Stimulated activated naive CD8-positive, alpha-beta T cell treated with anti-CD3 and anti-CD28 coated beads, Interleukin-15, Interleukin-2, amounts not matched to agents 100 U/mL and 50 U/mL, for 24 hours (primary cell): ENCODE results near the gene NRG3.
"Not testable (repeated sequence)": the region's sequence is repeated elsewhere in the genome, so short reads cannot be mapped to it uniquely, and the experiment has no call there.

ENCODE experiments used
- ATAC-seq: fragments of 150-1000 bp; cut with Tn5 transposase; one replicate; pipeline ENCODE4 v1.10.0; 2021
- DNase-seq: peaks from one replicate; pipeline ENCODE4 v3.0.0; 2021

The NRG3 gene

DNA sequence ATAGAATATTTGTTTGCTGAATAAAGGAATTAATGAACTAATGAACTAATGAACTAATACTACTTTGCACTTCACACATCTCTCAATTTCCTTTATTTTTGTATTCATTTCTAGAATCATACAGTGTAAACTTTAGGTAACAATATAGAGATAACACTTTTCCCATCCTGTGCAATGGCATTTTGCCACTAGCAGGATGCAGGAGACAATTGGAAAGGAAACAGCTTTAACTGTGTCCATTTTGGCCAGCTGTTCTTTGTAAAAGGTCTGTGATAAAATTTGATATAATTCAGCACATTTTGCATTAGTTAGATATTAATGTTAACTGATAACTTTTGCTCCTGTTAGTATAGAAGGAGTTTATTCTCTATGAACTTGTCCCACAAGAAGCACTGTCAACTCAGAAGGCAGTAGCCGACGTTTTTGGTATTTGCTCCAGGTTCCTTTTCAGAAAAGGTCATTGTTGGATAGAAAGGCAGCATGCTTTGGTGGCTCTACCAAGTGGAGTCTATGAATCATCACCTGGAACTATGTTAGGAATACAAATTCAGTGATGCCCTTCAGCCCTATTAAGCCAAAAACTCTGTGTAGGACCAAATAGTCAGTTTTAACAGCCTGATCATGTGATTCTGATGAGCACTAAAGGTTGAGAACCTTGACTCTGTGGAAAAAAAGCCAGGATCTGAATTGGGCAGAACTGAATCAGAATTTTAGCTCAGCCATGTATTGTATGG lies 86.6 kb downstream of the NRG3 start:
- no peak for DNase-seq
- no peak for ATAC-seq

DNA sequence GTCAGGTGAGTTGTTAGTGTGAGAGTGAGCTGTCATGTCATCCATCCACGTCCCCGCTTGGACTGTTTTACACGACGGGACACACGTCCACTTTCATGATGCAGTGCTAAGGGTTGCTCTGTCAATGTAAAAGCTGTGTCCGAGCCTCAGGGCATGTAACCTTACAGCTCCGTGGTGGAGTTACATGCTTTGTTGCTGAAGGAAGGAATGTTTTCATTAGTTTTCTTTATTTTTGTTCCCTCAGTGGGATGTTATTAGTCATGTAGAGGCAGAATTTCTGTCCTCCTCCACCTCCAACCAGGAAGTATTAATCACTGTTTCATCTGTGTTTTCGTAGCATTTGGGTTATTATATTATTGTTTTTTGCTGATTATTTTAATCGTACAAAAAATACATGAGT lies 88.6 kb downstream of the NRG3 start:
- DNase-seq (no peak), ATAC-seq (no peak)

- no peak for ATAC-seq
- no peak for DNase-seq
Observed at GRCh38 chr10:81967716-81968115, 92.7 kb downstream of the NRG3 start.

DNA sequence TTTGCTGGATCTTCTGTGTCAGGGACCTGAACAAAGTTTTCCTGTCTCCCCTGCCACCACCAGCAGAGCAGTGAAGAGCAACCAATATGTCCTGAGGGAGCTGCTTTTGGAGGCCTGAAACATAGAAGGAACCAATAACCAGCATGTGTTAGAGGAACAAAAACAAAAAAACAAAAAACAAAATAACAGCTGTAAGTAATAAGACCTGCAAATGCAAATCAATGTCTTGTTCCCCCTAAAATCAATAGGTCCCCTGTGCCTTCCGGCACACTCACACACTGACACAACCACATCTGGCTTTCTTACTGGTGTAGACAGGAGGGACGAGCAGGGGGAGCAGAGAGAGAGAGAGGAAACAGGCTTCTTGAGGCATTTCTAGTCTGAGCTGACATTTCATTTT lies 94.1 kb downstream of the NRG3 start:
- no peak for DNase-seq
- ATAC-seq = no peak

GRCh38 chr10:81978238-81978637 lies 103.2 kb downstream of the NRG3 start:
- DNase-seq (no peak), ATAC-seq (no peak)

- ATAC-seq (no peak), DNase-seq (no peak)
Observed at GRCh38 chr10:81981724-81982123, 106.7 kb downstream of the NRG3 start.

- DNase-seq (no peak), ATAC-seq (no peak)
Observed at GRCh38 chr10:81984428-81984827, 109.4 kb downstream of the NRG3 start.

DNA sequence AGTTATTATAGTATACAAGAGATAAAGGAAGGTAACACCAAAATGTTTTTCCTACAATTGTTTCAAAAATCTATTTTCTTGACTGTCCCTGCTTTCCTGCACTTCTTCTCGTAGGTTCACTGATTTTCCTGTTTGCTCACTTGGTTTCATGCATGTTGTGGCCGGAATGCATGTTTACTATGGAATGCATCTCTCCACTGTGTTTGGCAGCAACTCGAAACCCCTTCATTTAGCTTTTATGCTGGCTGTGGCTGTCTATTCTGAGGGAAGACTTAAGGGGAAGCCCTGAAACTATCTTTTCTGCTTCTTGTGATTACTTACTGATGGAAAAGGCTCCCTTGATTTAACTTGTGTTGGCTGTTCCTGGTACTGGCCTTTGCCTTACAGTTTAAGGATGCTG lies 120.3 kb downstream of the NRG3 start:
- ATAC-seq (no peak), DNase-seq (no peak)

- DNase-seq = no peak
- no peak for ATAC-seq
Observed at GRCh38 chr10:81996927-81997326, 121.9 kb downstream of the NRG3 start.

GRCh38 chr10:82020999-82021398 lies 146.0 kb downstream of the NRG3 start:
- ATAC-seq = no peak
- no peak for DNase-seq

GRCh38 chr10:82027711-82028110 lies 152.7 kb downstream of the NRG3 start:
- DNase-seq (no peak), ATAC-seq (no peak)

- ATAC-seq (no peak), DNase-seq (no peak)
Observed at GRCh38 chr10:82037076-82037475, 162.1 kb downstream of the NRG3 start.

DNA sequence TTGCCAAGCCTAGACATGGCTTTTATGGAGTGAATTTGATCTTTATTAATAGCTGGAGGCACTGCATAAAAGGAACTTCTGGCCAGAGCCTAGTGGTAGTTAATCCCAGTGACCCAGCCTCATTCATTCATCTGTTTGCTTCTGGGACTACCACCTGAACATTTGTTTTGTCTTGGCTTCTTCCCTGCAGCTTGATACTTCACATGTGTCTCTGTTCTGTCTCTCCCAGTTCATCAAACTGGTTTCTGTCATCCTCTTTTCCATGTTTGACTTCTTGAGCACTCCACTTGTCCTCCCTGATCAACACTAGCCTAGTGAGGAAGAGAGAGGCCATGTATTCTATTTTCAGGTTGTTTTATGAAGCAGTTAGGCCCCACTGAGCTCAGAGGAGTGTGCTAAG lies 163.6 kb downstream of the NRG3 start:
- DNase-seq (no peak), ATAC-seq (no peak)

DNA sequence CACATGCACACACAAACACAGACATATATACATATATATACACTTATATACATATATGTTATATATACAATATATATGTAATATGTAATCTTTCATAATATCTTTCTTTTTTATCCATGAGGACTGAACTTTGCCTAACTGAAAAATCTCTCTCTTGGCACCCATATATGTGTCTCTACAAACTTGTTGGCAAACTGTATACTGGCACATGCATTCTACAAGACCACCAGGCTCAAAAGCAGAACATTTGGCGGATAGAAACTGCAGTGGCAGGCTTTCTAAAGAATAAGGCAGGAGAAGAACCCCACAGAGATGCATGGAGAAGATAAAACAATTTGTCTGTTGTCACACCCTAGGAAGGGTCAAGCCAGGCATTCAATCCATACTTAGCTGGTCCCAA lies 165.3 kb downstream of the NRG3 start:
- DNase-seq (no peak), ATAC-seq (no peak)

DNA sequence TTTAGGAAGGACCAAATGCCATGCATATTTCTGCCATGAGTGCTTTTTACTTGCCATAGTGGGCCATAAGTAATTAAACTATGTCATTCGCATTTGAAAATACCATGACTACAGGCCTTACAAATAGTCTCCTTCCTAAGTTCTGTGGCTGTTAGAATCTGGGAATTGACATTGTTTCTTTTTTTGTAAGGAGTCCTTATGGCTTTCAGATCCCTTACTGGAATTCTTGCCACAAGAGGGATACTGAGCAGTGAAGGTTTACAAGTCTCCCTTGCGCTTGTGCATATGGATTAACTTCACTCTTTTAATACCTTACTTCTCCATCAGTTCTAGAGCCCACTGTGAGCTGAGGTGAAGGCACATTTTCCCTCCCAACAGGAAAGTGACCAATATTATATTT lies 166.0 kb downstream of the NRG3 start:
- no peak for DNase-seq
- no peak for ATAC-seq

DNA sequence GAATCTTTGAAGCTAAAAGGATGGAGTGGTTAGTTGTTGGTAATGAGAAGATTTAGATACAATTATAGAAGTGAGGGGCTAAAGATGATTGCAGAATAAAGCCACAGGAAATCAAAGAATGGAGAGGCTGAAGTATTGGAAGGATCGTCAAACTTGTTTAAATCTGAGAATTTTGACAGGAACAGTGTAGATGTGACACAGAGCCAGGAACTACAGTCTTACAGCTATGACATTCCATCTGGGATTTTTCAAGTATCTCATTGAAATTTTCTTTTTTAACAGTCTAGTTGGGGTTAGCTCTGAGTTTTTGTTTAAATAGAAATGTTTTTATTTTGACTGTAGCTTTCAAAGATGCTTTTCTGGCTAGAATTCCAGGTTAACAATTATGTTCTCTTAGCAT lies 181.4 kb downstream of the NRG3 start:
- ATAC-seq = no peak
- no peak for DNase-seq

- DNase-seq, ATAC-seq: not testable (repeated sequence)
Observed at GRCh38 chr10:82067192-82067591, 192.2 kb downstream of the NRG3 start.

DNA sequence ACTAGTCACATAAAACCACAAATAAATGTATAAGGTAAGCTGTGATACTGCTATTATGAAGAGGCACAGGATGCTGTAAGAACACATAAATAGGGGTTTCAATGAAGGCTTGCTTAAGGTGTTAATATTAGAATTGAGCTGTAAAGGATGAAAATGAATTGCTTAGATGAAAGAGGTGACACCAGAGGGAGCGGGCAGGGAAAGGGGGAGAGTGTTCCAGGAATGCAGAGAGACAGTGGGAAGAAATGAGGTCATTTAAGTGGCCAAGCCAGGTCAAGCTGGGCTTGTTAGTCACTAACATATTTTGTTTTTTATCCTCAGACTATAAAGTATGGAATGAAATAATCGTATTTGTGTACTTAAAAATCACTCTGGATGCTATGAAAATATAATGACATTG lies 193.5 kb downstream of the NRG3 start:
- DNase-seq (no peak), ATAC-seq (no peak)

- no peak for DNase-seq
- ATAC-seq = no peak
Observed at GRCh38 chr10:82071231-82071630, 196.2 kb downstream of the NRG3 start.

- ATAC-seq (no peak), DNase-seq (no peak)
Observed at GRCh38 chr10:82072124-82072523, 197.1 kb downstream of the NRG3 start.

DNA sequence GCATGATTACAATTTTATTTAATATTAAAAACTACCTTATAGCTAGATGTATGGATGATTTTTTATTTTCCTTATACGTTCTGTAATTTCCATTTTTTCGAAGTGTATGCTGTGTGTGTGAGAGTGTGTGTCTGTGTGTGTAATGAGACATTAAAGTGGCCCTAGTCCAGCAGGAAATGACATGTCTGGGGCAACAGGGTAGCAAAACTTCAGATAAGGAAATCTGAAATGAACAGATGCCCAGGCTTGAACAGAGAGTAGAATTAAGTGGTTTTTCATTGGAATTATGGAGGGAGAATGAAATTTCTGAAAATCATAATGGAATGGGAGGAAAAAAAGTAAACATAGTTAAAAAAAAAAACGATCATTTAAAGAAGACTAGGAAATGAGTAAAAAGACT lies 200.6 kb downstream of the NRG3 start:
- ATAC-seq (no peak), DNase-seq (no peak)

DNA sequence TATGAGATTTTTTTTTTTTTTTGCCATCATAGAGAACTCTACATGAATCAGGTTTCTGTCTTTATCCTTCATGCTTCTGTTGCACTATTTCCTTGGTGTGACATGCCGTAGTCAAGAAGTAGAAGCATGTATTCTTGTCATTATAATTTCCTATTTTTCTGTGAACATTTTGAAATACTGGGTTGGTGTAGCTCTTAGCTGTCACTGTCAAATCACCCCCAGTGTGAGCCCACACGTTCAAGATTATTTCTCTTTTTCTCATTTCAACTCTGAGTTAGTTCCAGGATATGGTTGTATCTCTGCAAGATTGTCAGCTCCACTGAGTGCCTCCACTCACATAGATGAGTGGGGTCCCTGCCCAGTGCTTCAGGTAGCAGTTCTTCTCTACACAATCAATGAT lies 209.5 kb downstream of the NRG3 start:
- no peak for DNase-seq

GRCh38 chr10:82084904-82085303 lies 209.9 kb downstream of the NRG3 start:
- DNase-seq (no peak), ATAC-seq (no peak)

More for the DNA sequence above, 209.5 kb downstream of the NRG3 start:
- no peak for ATAC-seq

GRCh38 chr10:82089327-82089726 lies 214.3 kb downstream of the NRG3 start:
- ATAC-seq (no peak), DNase-seq (no peak)

DNA sequence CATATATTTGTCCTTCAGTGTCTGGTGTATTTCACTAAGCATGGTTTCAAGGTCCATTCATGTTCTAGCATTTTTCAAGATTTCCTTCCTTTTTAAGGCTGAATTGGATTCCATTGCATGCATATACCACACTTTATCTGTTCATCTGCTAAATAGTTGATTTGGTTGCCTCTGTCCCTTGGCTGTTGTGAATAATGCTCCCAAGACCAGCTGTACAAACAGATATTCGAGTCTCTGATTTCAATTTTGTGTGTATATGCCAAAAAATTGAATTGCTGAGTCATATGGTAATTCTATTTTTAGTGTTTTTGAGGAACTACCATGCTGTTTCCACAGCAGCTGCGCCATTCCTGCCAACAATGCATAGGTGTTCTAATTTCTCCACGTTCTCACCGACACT lies 216.4 kb downstream of the NRG3 start:
- no peak for ATAC-seq
- DNase-seq = no peak
